GM19467 (cell line): ENCODE measurements around the gene TUBB4A.
"Not testable (repeated sequence)": the region's sequence is repeated elsewhere in the genome, so short reads cannot be mapped to it uniquely, and the experiment has no call there.

Experiments
- ATAC-seq: cut with Tn5 transposase; IDR thresholded peaks from one replicate; pipeline ENCODE4 v1.9.1; 2021; ENCODE audit warnings: mild to moderate bottlenecking, moderate library complexity; ENCODE audit not compliant: unreplicated experiment

TUBB4A gene

DNA sequence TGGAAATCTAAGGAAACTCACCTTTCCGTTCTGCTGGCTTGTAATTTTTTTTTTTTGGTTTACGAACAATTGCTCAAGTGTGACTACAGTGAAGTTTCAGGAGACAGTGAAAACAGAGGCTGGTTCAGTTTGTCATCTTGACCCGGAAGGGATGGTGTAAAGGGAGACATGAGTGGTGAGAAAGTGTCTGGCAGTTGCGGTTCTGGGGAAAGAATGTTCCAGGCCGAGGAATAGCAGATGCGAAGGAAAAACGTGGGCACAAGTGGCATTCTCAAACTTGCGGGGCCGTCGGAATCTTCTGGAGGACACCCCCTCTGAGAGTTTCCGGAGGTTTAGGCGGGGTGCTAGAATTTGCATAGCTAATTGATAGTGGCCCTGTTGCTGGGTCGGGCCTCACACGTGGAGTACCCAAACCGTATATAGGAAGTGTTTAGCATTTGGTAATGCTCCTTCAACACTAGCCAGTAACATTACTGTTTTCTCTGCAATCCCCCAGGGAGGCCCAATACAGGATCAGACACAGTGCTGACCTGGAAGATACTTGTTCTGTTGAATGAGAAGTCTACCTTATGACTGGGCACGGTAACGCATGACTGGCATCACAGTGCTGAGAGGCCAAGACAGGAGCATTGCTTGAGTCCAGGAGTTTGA lies 25.9 kb upstream of the TUBB4A start:
- ATAC-seq = no peak

DNA sequence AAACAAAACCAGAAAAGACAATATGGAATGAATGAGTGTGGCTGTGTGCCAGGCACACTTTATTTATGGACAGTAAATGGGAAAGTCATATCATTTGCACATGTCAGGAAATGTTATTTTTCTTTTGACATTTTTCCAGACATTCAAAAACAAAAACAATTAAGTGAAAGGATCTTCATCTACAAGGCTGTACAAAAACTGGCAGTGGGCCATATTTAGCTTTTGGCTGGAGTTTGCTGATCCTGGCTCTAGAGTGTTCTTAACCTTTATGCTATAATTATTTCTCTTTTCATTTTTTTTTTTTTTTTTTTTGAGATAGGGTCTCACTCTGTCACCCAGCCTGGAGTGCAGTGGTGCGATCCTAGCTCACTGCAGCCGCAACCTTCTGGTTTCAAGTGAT lies 22.2 kb upstream of the TUBB4A start:
- ATAC-seq = no peak

DNA sequence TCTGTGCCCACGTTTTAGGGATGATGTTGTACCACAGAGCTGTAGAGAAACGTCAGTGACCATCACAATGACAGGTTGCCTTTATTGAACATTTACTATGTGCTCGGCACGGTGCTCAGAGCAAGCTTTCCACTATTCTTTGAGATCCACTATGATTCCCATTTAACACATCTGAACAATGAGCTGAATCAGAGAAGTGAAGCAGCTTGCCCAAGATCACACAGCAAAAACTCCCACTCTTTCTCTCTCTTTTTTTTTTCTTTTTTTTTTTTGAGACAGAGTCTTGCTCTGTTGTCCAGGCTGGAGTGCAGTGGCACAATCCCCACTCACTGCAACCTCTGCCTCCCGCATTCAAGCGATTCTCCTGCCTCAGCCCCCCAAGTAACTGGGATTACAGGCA lies 20.6 kb upstream of the TUBB4A start:
- no peak for ATAC-seq

DNA sequence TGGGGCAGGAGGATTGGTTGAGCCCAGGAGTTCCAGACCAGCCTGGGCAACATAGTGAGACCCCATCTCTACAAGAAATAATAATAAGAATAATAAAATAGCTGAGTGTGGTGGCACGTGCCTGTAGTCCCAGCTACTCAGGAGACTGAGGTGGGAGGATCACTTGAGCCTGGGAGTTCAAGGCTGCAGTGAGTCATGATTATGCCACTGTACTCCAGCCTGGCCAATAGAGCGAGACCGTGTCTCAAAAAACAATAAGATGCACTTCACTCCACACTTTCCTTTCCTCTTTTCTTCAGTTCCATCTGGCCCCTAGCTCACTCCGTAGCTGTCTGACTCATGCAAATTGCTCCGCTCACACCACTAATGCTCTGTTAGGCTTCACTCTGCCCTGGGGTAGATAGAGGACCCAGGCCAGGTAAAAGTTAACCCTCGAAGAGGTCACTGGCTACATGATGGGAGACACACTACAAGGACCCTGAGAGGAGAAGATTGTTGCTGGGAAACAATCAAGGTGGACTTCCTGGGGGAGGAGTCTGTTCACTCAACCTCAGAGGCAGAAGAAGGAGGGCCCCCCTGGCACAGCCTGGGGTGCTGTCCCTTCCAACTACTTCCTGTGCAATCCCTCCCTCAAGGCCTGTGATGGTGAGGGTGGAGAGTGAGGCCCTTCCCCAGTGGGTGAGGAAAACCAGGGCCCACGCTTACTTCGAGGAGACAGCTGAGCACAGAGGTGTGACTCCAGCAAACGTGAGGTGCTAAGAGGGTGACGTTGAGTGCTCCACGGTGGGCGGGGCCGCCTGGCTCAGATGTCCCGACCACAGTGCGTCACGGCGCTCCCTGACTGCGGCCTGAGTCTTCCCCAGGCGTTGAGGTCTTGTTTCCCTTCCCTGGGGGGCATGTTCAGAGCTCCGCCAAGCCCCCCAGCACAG lies 19.9 kb upstream of the TUBB4A start:
- ATAC-seq = peak; percentile 40

DNA sequence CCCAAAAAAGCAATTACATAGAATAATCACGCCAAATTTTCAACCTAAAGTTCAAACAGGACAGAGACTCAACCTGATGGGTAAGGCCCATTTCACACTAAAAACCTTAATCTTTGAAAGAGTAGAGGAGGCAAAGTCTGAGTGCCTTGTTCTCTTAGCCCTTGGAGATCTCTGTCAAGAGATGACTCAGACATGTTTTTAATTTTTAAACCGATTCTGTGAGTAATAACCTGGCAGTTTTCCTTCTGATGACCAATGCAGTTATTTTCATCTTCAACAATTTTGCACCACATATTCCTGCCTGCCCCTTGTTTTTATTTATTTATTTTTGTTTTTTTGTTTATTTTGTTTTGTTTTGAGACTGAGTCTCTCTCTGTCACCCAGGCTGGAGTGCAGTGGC lies 17.2 kb upstream of the TUBB4A start:
- no peak for ATAC-seq

DNA sequence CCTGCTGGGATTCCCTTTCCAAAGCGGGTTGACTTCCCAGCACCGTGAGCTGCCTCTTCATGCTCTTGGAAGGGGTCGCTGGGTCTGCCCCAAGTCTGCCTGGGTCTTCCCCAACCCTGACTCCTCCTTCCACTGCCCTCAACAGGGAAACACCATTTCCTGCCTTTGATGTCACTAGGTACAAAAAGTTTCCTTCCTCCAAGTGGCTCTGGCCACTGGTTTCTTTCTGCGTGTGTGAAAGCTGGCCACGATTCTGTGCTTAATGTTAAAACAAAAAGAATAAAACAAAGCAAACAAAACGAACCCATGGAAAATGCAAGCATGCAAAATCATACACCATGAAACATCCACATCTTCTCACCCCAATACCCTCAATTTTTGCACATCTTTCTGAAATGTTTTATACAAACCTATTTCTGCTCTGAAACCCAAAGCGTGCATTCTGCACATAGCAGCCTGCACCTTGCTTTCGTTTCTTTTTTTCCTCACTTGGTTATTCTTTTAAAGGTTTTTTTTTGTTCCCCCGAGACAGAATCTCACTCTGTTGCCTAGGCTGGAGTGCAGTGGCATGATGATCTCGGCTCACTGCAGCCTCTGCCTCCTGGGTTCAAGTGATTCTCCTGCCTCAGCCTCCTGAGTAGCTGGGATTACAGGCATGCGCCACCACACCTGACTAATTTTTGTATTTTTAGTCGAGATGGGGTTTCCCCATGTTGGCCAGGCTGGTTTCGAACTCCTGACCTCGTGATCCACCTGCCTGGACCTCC lies 16.2 kb upstream of the TUBB4A start:
- ATAC-seq = no peak

DNA sequence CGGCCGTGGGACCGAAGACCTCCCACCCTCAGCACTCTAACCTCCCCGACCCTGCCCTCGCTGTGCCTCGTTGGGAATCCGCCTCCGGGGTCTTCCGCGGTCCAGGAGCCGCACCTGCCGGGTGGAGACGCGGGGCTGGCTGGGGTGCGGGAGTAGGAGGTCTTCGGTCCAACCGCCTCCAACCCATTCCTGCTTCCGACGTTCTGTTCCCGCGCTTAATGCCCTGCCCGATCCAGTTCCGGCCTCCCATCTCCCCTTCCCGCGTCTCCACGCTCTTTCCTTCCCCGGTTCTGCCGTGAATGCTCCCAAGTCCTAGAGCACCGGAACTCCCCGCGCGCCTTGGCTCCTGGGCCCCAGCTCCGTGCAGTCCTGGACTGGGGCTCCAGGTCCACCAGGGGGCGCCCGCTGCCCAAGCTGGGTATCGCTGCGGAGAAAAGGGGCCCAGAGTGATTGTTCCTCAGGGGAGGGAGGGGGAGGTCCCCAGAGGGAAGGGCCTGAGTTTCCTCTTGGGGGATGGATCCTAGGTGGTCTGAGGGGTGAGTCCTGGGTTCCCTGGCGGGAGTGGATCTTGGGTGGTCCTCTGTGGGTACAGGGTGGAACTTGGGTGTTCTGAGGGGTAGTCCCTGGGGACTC lies 14.7 kb upstream of the TUBB4A start:
- peak; percentile 52 for ATAC-seq

DNA sequence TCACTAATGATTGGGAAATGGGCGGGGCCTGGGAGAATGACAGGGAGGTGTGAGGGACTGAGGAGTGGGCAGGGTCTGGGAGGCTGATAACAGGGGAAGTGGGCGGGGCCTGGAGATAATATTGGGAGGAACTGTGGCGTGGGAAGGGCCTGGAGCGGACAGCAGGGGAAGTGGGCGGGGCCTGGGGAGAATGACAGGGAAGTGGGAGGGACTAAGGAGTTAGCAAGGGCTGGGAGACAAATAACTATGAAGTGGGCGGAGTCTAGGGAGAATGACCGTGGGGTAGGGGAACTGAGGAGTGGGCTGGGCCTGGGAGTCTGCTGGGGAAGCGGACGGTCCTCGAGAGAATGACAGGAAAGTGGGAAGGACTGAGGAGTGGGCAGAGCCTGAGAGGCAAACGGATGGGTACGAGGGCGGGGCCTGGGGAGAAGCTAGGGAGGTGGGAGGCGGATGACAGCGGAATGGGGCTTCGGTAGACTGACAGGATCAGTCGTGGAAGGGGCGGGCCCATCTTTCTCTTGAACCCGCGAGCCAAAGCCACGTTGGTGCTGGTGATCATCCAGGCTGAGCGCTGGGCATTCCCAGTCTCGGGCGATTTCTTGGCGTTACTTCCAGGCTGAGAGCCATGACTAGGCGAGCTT lies 14.0 kb upstream of the TUBB4A start:
- peak; percentile 33 for ATAC-seq

DNA sequence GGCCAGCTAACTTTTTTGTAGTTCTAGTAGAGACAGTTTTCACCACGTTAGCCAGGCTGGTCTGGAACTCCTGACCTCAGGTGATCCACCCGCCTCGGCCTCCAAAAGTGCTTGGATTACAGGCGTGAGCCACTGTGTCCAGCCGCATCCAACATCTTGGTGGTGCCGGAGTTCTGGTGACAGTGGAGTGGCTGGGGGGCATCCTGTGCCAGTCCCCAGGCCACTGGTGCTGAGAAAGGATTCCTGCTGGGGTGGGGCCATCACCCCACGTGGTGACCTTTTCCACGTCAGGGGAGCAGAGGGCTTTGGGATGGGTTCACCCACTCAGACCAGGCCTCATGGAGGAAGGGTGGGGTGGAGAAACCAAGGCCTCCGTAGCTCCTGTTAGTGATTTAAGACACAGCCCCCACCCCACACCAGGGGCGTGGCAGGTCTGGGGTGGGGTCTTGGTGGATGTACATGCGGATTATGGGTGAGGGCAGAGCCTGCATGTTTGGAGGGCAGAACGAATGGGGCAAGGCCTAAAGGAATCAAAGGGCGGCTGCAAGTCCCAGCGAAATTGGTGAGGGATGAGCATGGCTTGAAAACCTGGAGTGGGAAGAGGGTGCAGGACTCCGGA lies 12.9 kb upstream of the TUBB4A start:
- no peak for ATAC-seq

DNA sequence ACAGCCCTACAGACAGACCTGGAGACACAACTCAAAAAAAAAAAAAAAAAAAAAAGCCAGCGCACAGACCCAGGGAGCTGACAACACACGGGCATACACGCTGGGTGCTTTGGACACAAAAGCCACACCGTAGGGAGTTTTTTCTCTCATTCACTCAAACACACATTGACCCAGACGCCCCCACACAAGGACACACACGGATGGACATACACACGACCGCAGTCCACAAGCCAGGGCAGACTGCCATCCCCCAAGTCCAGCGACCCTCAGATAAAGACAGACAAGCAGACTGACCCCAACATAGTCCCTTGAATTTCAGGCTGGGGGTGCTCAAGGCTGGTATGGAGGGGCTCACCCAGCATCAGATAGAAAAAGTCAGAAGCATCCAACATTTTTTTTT lies 12.0 kb upstream of the TUBB4A start:
- ATAC-seq = no peak

DNA sequence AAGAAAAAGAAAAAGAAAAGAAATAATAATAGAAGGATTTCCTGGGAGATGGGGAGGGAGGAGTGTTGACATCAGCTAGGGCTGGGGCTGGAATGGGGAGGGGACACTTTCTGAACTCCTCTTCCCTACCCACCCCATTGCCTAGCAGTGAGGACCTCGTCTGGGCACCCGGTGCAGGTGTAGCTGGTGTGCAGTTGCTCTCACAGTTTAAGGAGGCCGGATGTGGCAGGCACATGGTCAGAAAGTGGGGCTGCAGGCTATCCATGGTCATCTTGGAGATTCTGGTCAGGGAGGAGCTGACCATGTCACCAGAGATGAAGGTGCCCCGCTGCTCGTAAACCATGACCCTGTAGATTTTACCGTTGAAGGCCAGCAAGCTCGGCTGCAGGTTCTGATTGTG lies 8.5 kb upstream of the TUBB4A start:
- ATAC-seq = no peak

DNA sequence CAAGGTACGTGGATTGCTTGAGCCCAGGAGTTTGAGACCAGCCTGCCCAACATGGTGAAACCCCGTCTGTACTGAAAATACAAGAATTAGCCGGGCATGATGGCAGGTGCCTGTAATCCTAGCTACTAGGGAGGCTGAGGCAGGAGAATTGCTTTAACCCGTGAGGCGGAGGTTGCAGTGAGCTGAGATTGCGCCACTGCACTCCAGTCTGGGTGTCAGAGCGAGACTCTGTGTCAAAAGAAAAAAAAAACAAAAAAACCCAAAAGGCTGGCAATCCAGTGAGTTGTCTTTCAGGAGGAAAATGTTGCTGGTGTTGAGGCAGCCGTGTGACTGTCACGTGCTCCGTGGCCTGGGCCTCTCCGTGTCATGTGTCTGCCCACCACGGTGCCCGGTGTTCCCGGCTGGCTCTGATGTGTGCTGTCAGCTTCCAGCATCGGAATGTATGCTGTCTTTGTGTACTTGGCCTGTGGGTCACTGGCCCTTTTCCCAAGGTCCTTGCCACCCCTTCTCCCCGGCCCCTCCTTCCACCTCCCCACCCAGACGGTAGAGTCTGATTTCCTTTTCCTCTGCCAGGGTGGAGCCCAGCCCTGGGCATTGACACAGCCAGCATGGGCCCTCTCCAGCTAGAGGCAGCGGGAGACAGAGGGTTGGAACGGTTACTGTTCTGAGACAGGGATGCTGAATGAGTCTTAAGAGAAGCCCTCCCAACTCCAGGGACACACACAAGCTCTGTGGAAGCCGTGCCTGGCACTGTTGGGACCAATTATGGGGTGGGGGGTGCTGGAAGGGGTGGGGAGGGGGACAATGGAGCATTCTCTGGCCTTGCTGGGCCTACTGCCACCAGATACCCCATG lies 7.2 kb upstream of the TUBB4A start:
- no peak for ATAC-seq

DNA sequence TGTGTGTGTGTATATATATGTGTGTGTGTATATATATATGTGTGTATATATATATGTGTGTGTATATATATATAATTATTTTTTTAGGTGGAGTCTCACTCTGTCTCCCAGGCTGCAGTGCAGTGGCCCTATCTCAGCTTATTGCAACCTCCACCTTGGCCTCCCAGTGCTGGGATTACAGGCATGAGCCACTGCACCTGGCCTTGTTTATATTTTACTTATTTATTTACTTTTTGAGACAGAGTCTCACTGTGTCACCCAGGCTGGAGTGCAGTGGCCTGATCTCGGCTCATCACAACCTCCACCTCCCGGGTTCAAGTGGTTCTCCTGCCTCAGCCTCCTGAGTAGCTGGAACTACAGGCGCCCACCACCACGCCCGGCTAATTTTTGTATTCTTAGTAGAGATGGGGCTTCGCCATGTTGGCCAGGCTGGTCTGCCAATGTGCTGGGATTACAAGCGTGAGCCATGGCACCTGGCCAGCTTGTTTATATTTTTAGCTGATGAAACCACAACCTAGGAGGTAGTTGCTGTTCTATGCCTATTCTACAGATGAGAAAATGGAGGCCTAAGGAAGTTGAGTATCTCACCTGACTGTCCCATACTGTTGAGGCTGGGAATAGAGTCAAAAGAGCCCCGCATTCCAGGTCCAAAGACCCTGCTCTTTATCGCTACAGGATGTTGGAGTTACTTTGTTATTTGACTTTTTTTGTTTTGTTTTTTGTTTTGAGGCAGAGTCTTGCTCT lies 6.1 kb upstream of the TUBB4A start:
- ATAC-seq = not testable (repeated sequence)

DNA sequence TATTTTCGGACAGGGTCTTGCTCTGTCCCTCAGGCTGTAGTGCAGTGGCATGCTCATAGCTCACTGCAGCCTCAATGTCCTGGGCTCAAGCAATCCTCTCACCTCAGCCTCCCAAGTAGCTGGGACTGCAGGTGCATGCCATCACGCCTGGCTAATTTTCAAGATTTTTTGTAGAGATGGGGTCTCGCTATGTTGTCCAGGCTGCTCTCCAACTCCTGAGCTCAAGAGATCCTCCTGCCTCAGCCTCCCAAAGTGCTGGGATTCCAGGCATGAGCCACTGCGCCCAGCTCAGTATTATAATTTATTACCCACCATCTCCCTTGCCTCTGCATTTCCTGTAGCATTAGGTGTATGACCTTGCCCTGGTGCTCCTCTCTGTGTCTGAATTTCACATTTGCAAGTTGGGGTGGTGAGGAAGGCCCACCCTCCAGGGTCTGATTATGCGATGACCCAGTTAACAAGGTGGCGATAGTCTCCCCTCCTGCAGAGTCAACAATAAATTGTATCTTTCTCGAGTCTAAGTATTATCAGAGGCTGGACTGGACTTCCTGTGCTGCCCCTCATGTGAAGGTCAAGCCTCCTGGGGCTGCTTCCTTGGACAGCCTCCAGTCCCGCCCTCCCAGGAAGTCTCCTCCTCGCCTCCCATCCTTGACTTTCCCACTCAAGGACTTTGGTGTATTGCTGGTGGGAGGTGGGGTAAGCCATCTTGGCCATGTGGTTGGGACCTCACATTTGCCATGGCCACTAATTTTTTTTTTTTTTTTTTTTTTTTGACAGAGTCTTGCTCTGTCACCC lies 1.5 kb upstream of the TUBB4A start:
- ATAC-seq = no peak

DNA sequence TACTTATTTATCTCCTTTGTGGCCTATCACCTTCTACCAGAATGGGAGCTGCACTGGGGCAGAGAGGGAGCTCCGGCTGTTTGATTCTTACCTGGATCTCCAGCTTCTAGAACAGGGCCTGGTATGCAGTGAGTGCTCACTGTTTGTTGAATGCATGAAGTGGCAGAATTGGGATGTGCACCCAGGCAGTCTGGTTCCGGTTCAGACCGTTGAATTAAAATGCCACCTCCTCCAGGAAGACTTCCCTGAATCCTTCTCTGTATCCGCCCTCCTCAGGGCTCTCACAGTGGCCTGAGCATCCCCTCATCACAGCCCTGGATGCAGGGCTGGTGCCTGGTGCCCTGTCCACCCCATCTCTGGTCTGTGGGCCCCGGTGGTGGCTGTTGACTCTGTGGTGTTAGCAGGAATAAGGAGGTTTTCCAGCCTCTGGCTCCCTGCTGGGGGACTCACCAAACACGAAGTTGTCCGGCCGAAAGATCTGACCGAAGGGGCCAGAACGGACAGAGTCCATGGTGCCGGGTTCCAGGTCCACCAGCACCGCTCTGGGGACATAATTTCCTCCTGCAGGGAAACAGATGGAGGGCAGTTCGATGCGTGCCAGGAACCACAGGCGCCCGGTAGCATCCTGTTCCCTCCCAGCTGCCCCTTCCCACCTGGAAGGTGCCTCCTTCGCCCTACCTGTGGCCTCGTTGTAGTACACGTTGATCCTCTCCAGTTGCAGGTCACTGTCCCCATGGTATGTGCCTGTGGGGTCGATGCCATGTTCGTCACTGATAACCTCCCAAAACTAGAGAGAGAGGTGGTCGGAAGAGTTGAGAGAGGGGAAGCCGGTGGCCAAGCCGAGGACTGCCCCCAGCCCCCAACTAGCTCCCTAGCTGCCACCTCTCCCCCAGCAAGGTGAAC lies 1.0 kb downstream of the TUBB4A start:
- ATAC-seq = no peak

DNA sequence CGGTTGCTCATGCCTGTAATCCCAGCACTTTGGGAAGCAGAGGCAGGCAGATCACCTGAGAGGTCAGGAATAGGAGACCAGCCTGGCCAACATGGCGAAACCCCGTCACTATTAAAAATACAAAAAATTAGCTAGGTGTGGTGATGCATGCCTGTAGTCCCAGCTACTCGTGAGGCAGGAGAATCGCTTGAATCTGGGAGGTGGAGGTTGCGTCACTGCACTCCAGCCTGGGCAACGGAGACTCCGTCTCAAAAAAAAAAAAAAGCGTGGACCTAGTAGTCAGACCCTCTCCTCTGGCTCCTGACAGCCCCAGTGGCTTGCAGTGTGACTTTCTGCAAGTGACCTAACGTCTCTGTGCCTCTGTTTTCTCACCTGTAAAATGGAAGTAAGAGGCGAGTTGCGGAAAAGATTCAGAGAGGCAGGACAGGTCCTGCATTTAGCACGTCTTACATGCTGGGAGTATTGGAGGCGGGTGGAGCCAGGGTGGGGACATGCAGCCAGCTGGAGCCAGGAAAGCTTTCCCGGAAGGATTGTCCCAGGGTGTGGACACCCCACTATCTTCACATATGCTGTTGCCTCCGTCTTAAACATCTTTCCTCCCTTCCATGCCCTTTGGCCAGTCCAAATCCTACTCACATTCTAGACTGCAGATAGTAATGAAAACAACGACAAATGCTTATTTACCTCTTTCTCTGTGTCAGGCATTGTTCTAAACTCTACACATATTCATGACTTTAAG lies 2.9 kb downstream of the TUBB4A start:
- ATAC-seq = no peak
